ENCODE results near the gene CTSH. TPM values are rescaled to one million over a fixed set of nuclear protein-coding genes. Genes with fewer than 3 reads are reported as not detected.
A peak's percentile ranks its signal among the peaks of the same experiment; 100 is the strongest.

CTSH gene
- total RNA-seq, 2 donors from 2014 or later, result 34.4 to 58.5 TPM

GRCh38 chr15:78982736-78983135 lies 37.9 kb upstream of the CTSH start:
- intact Hi-C loops (cut with DNase I), result loop anchor here (5.0 kb wide), 1 partner anchor 70 kb away; no protein-coding TSS in a partner anchor
- TF ChIP-seq CTCF (IDR thresholded peaks at IDR 0.05), result no peak
- DNase-seq, result no peak

GRCh38 chr15:78981532-78982313 lies 36.9 kb upstream of the CTSH start:
- no peak for TF ChIP-seq CTCF (IDR thresholded peaks at IDR 0.05)
- DNase-seq, result no peak
- H3K4me3 ChIP-seq, result no peak overlapping the region
- H3K27me3 ChIP-seq, result no peaks in the 10 kb centered on the region
- no peaks in the 10 kb centered on the region for H3K4me1 ChIP-seq
- no peak overlapping the region for H3K27ac ChIP-seq
- no peaks in the 10 kb centered on the region for H3K36me3 ChIP-seq
- no peak overlapping the region for H3K9ac ChIP-seq (ENCODE audit: low read depth in 2 of 2, low read length in 2 of 2)
- intact Hi-C loops (cut with DNase I), result loop anchor here (5.0 kb wide), 1 partner anchor 69 kb away; no protein-coding TSS in a partner anchor
- no peaks in the 10 kb centered on the region for H3K9me3 ChIP-seq

More at GRCh38 chr15:78982736-78983135, 37.9 kb upstream of the CTSH start:
- H3K4me1 ChIP-seq, result no peaks in the 10 kb centered on the region
- no peaks in the 10 kb centered on the region for H3K36me3 ChIP-seq
- no peak overlapping the region for H3K9ac ChIP-seq (ENCODE audit: low read depth in 2 of 2, low read length in 2 of 2)
- no peaks in the 10 kb centered on the region for H3K9me3 ChIP-seq
- no peaks in the 10 kb centered on the region for H3K27me3 ChIP-seq
- no peak overlapping the region for H3K27ac ChIP-seq
- H3K4me3 ChIP-seq, result no peak overlapping the region

GRCh38 chr15:78979456-78980320 lies 34.8 kb upstream of the CTSH start:
- peak; percentile 71 for DNase-seq
- Histone ChIP-seq H3K4me3 (no peak overlapping the region), H3K27me3 (no peaks in the 10 kb centered on the region), H3K27ac (no peak overlapping the region), H3K9me3 (no peaks in the 10 kb centered on the region), H3K4me1 (no peaks in the 10 kb centered on the region), H3K36me3 (no peaks in the 10 kb centered on the region), H3K9ac (ENCODE audit: low read depth in 2 of 2, low read length in 2 of 2) (no peak overlapping the region)
- peak; percentile 72 for TF ChIP-seq CTCF (IDR thresholded peaks at IDR 0.05)
- intact Hi-C loops (cut with DNase I), result loop anchor here (5.0 kb wide), 1 partner anchor 67 kb away; no protein-coding TSS in a partner anchor

GRCh38 chr15:78978601-78979179 lies 33.8 kb upstream of the CTSH start:
- no peaks in the 10 kb centered on the region for H3K9me3 ChIP-seq
- H3K27me3 ChIP-seq, result no peaks in the 10 kb centered on the region
- intact Hi-C loops (cut with DNase I), result no loop called here
- DNase-seq, result no peak
- TF ChIP-seq CTCF (IDR thresholded peaks at IDR 0.05), result no peak
- H3K4me1 ChIP-seq, result no peaks in the 10 kb centered on the region
- H3K9ac ChIP-seq (ENCODE audit: low read depth in 2 of 2, low read length in 2 of 2), result no peak overlapping the region
- H3K27ac ChIP-seq, result no peak overlapping the region
- no peak overlapping the region for H3K4me3 ChIP-seq
- no peaks in the 10 kb centered on the region for H3K36me3 ChIP-seq

- no peaks in the 10 kb centered on the region for H3K4me1 ChIP-seq
- H3K36me3 ChIP-seq, result no peaks in the 10 kb centered on the region
- H3K9ac ChIP-seq (ENCODE audit: low read depth in 2 of 2, low read length in 2 of 2), result no peak overlapping the region
- H3K4me3 ChIP-seq, result no peak overlapping the region
- no peak for DNase-seq
- no peaks in the 10 kb centered on the region for H3K9me3 ChIP-seq
- no peak for TF ChIP-seq CTCF (IDR thresholded peaks at IDR 0.05)
- no peak overlapping the region for H3K27ac ChIP-seq
- intact Hi-C loops (cut with DNase I), result no loop called here
- H3K27me3 ChIP-seq, result no peaks in the 10 kb centered on the region
Observed at GRCh38 chr15:78977591-78978347, 32.9 kb upstream of the CTSH start.

Data from colonic mucosa (tissue), 4 donors.